Heart left ventricle (tissue), 16 donors: ENCODE results near the gene INSR. TPM values are rescaled to one million over a fixed set of nuclear protein-coding genes. Genes with fewer than 3 reads are reported as not detected.
A peak's percentile ranks its signal among the peaks of the same experiment; 100 is the strongest.

Source experiments
- ATAC-seq, 4 donors: fragments of 200-7000 bp; cut with Tn5 transposase; one replicate each; pipeline ENCODE4 v1.9.1; 2020 to 2022; ENCODE audit warnings: moderate library complexity in 4 of 4, mild to moderate bottlenecking in 3 of 4, moderate number of reproducible peaks in 1 of 4
- DNase-seq, 5 donors: peaks; one replicate each; pipeline ENCODE4 v3.0.0-alpha.2; 2020
- H3K27ac ChIP-seq, 12 donors: fragments of 200-600 bp; sonication (generic) in 4 of 12; one replicate each; pipeline versions ENCODE4 v1.5.0 to v1.8.0; 2016 to 2022; ENCODE audit warnings: mild to moderate bottlenecking in 2 of 12
- H3K27me3 ChIP-seq, 9 donors: fragments of 200-600 bp; sonication (generic) in 2 of 9; one replicate each; pipeline versions ENCODE4 v1.5.1 to v1.8.0; 2016 to 2022; ENCODE audit warnings: mild to moderate bottlenecking in 3 of 9
- H3K36me3 ChIP-seq, 9 donors: fragments of 200-600 bp; sonication (generic) in 2 of 9; one replicate each; pipeline versions ENCODE4 v1.5.0 to v1.8.0; 2018 to 2022; ENCODE audit warnings: mild to moderate bottlenecking in 2 of 9
- H3K4me1 ChIP-seq, 12 donors: fragments of 200-600 bp; sonication (generic) in 4 of 12; one replicate each; pipeline versions ENCODE4 v1.5.0 to v1.8.0; 2016 to 2022; ENCODE audit warnings: mild to moderate bottlenecking in 3 of 12
- H3K4me3 ChIP-seq, 12 donors: fragments of 200-600 bp; sonication (generic) in 4 of 12; one replicate each; pipeline versions ENCODE4 v1.5.0 to v1.8.0; 2017 to 2022; ENCODE audit warnings: mild to moderate bottlenecking in 9 of 12, moderate library complexity in 4 of 12
- H3K9me3 ChIP-seq, 12 donors: fragments of 200-600 bp; sonication (generic) in 4 of 12; one replicate each; pipeline versions ENCODE4 v1.5.0 to v1.8.0; 2016 to 2022; ENCODE audit warnings: mild to moderate bottlenecking in 1 of 12
- CTCF ChIP-seq, 12 donors: fragments of 200-600 bp; sonication (generic) in 4 of 12; IDR thresholded peaks; one replicate each; pipeline versions ENCODE4 v1.5.0 to v1.8.0; 2018 to 2022; ENCODE audit warnings: antibody characterized with exemption in 12 of 12, mild to moderate bottlenecking in 5 of 12
- POLR2A ChIP-seq, 2 donors: fragments of 450-650 bp; IDR thresholded peaks; one replicate each; pipeline ENCODE4 v1.6.1; 2017; ENCODE audit warnings: antibody characterized with exemption in 2 of 2, mild to moderate bottlenecking in 2 of 2, moderate library complexity in 2 of 2
- WGBS, 4 donors: extraction: QIAGEN DNeasy Blood & Tissue Kit in 2 of 4; methylation state at CpG; one replicate each; pipeline versions ENCODE4 v1.1.5 to v1.1.7; 2013 to 2018; 5-methylcytosine and 5-hydroxymethylcytosine counted together
- intact Hi-C, 10 donors: fragments of 100-400 bp; cut with DNase I; formaldehyde crosslinking; loops; one replicate each; pipeline versions ENCODE4 v1.11.1 to v1.14.2; 2022
- polyA plus RNA-seq, 2 donors: library from polyadenylated mRNA; stranded (reverse); fragments of 200-250 nt; gene quantifications; one replicate each; pipeline ENCODE4 v1.2.3, GENCODE V29; 2013
- total RNA-seq, 9 donors: library from RNA; depleted of rRNA in 2 of 9; stranded (reverse); fragments of >200 nt in 2 of 9; fragmentation: NEBNext Ultra II Directional in 3 of 9; extraction: Animal tissue kit (Norgen Biotek cat#: 25700) in 3 of 9; gene quantifications; one replicate each; pipeline versions ENCODE4 v1.1.0 to v1.2.4, GENCODE V29; 2016 to 2023
- donor health status: ischemic (EF 13 %, LVEDD 7.1; RV severe dilation, severe dysfunction).
- donor health status: healthy with polysubstance abuse.
- donor health status: DM: no; HTN: yes; CAD: no.
- donor health status: DM: no; HTN: no; CAD: no.
- donor health status: ischemic (EF 25% LVEDD 6.9; RV normal size, moderate dysfunction).
- donor health status: ischemic (EF 25% LVEDD 5.7; RV mildly dilated, moderate dysfunction).
- donor health status: healthy.
- donor health status: DM: yes; HTN: yes; CAD: no.
- donor health status: ischemic (EF 35%, LVEDD 5.7; RV mildly dilated, moderate dysfunction).
- donor health status: nonischemic (EF 11% LVEDD 7.7; RV severe dilation, severe dysfunction).
- donor health status: DM: yes; HTN: yes; CAD: no.
- donor health status: PGD.
- donor health status: ischemic (EF 29% LVEDD 5.4; RV normal size, mild dysfunction).
- donor health status: nonischemic (EF 23%, LVEDD 6.1; RV moderate dilation, normal function).

INSR gene
- total and polyA plus RNA-seq, 11 donors, result 28.7 to 221 (median 98.8) TPM

DNA sequence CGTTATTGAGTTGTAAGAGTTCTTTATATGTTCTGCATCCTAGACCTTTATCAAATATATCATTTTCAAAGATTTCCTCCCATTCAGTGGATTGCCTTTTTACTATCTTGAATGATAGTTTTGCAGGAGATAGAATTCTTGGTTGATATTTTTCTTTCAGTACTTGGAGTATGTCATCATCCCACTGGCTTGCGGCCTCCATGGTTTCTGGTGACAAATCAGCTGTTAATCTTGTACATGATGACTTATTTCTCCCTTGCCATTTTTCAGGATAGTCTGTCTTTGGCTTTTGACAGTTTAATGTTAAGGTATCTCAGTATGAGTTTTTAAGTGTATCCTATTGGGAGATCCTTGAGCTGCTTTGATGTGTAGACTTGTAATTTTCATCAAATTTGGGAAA is 216.2 kb downstream of the INSR start:
- WGBS, 4 donors, result 96 to 99% (median 97%) methylated on average over 2 of the region's 2 CpGs
- DNase-seq, result no peak
- intact Hi-C loops, result no loop called here

DNA sequence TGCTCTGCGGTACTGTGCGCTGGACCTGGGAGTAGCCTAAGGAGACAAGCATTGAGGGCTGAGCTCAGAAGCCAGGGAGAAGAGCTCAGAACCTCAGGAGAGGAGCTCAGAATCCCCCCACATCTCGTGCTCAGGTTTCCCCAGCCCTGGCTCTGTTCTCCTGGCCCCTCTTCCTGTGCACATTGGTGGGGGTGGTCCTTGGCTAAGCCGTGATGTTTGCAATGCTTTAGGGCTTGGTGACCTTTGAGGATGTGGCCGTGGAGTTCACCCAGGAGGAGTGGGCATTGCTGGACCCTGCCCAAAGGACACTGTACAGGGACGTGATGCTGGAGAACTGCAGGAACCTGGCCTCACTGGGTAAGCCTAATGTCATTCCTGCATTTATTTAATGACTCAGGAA is 218.1 kb downstream of the INSR start:
- Histone ChIP-seq H3K27me3 (no peaks in the 10 kb centered on the region), H3K4me3 (no peak overlapping the region), H3K27ac (no peak overlapping the region), H3K4me1 (peaks cover 0 to 2% (median 0%) of the 10 kb centered on the region in 12 donors), H3K9me3 (peaks cover 0 to 65% (median 50%) of the 10 kb centered on the region in 12 donors), H3K36me3 (peaks cover 25 to 100% (median 97%) of the 10 kb centered on the region in 9 donors)
- WGBS, 4 donors, result 94 to 98% (median 97%) methylated on average over 6 of the region's 6 CpGs
- DNase-seq (no peak), ATAC-seq (no peak)
- intact Hi-C loops, result no loop called here
- TF ChIP-seq POLR2A (IDR thresholded peaks at IDR 0.05) (no peak), CTCF (IDR thresholded peaks at IDR 0.05) (no peak)

More for the DNA sequence above, 216.2 kb downstream of the INSR start:
- Histone ChIP-seq H3K4me1 (no peaks in the 10 kb centered on the region), H3K27ac (no peak overlapping the region), H3K9me3 (peaks cover 4 to 82% (median 69%) of the 10 kb centered on the region in 12 donors), H3K27me3 (no peaks in the 10 kb centered on the region), H3K4me3 (no peak overlapping the region), H3K36me3 (peaks cover 44 to 100% (median 97%) of the 10 kb centered on the region in 9 donors)
- no peak for ATAC-seq
- no peak for TF ChIP-seq POLR2A (IDR thresholded peaks at IDR 0.05)
- TF ChIP-seq CTCF (IDR thresholded peaks at IDR 0.05), result no peak

GRCh38 chr19:7074705-7075282 is 219.4 kb downstream of the INSR start:
- H3K27ac ChIP-seq, result no peak overlapping the region
- 96 to 98% (median 97%) methylated on average over 29 of the region's 29 CpGs for WGBS, 4 donors

DNA sequence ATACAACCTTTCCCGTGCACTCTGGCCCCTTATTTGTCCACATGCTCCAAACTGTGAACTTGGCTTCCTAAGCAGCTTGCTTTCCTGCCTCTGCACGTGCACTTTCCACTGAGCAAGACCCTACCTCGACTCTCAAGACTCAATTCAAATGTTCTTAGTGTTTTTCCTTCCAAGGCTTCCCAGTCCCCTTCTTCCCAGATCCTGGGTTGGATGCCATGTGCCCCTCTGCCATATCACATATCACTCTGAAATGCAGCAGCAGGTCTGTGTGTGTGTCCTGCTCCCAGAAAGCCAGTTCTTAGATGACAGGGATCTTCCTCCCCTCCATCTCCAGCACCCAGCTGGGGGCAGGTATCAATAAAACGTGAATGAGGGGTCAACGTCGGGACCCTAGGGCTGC is 221.7 kb downstream of the INSR start:
- Histone ChIP-seq H3K27ac (no peak overlapping the region), H3K4me3 (no peak overlapping the region), H3K9me3 (peaks cover 0 to 30% (median 15%) of the 10 kb centered on the region in 12 donors), H3K36me3 (peaks cover 3 to 68% (median 67%) of the 10 kb centered on the region in 9 donors), H3K27me3 (no peaks in the 10 kb centered on the region), H3K4me1 (peaks cover 0 to 15% (median 9%) of the 10 kb centered on the region in 12 donors)
- ATAC-seq, result no peak
- no peak for TF ChIP-seq POLR2A (IDR thresholded peaks at IDR 0.05)
- TF ChIP-seq CTCF (IDR thresholded peaks at IDR 0.05), result no peak
- intact Hi-C loops, result no loop called here
- 94 to 98% (median 95%) methylated on average over 6 of the region's 6 CpGs for WGBS, 4 donors
- DNase-seq, result no peak

More at GRCh38 chr19:7074705-7075282, 219.4 kb downstream of the INSR start:
- H3K27me3 ChIP-seq, result no peaks in the 10 kb centered on the region
- DNase-seq, result no peak
- ATAC-seq, result peak in 1 of 4 donors; percentile 11
- intact Hi-C loops, result no loop called here
- TF ChIP-seq POLR2A (IDR thresholded peaks at IDR 0.05) (no peak), CTCF (IDR thresholded peaks at IDR 0.05) (no peak)
- no peak overlapping the region for H3K4me3 ChIP-seq
- peaks cover 0 to 15% (median 9%) of the 10 kb centered on the region in 12 donors for H3K4me1 ChIP-seq
- H3K9me3 ChIP-seq, result peaks cover 0 to 53% (median 37%) of the 10 kb centered on the region in 12 donors
- H3K36me3 ChIP-seq, result peaks cover 16 to 91% (median 89%) of the 10 kb centered on the region in 9 donors
